GM21447 (cell line): ENCODE data around the gene SLC25A45.

ENCODE experiments used
- ATAC-seq: cut with Tn5 transposase; IDR thresholded peaks from one replicate; pipeline ENCODE4 v1.9.1; 2021; ENCODE audit not compliant: unreplicated experiment

SLC25A45 gene

DNA sequence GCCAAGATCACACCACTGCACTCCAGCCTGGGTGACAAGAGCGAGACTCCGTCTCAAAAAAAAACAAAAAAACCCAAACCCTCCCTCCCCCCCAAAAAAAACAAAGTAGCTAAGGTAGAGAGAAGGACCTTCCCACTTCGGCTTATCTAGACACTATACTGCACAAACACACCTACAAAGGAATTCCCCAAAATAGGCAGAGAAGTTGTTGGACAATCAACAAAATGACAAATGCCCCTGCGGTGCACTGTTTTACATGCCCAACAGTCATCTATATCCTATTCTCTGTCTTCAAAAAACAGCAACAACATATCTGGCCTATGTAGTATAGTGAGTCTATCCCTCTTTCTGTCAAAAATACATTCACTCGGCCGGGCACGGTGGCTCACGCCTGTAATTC lies 55.4 kb downstream of the SLC25A45 start:
- no peak for ATAC-seq

DNA sequence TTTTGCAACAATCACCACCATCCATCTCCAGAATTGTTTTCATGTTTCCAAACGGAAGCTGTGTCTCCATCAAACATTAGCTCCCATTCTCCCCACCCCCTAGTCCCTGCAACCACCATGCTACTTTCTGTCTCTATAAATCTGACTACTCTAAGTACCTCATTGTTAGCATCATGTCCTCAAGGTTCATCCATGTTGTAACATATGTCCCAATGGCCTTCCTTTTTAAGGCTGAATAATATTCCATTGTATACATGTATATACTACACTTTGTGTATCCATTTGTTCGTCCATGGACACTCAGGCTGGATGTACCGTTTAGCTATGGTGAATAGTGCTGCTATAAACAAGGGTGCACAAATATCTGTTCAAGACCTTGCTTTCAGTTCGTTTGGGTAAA lies 57.0 kb downstream of the SLC25A45 start:
- ATAC-seq, result no peak
